Ovary (tissue), 3 donors: ENCODE results near the gene FNDC10.

Experiments
- CTCF ChIP-seq, 3 donors: fragments of 450-650 bp in 2 of 3; fragments of 200-600 bp in 1 of 3; IDR thresholded peaks; one replicate each; pipeline versions ENCODE4 v1.5.1 to v1.8.0; 2016 to 2022; ENCODE audit warnings: antibody characterized with exemption in 3 of 3, mild to moderate bottlenecking in 1 of 3
- POLR2A ChIP-seq: fragments of 450-650 bp; IDR thresholded peaks from one replicate; pipeline ENCODE4 v1.6.1; 2017; ENCODE audit warnings: antibody characterized with exemption, mild to moderate bottlenecking, moderate library complexity
- donor health status: DM: no; HTN: no; CAD: no.

GRCh38 chr1:1612104-1612400 lies 12.1 kb upstream of the FNDC10 start:
- TF ChIP-seq POLR2A (no peak), CTCF (IDR thresholded peaks at IDR 0.05) (no peak)
